DOHH2 (cell line): ENCODE data around the gene NEK5.
A peak's percentile ranks its signal among the peaks of the same experiment; 100 is the strongest.

Experiments used
- CTCF ChIP-seq: fragments of 200-600 bp; sonication (generic); IDR thresholded peaks from one replicate; pipeline ENCODE4 v1.5.1; 2014; ENCODE audit warnings: antibody characterized with exemption, mild to moderate bottlenecking, low read depth, low read length; ENCODE audit not compliant: poor library complexity, severe bottlenecking
- EZH2phosphoT487 ChIP-seq: fragments of 200-600 bp; sonication (generic); IDR thresholded peaks from 2 replicates; pipeline ENCODE4 v1.6.1; 2017; ENCODE audit warnings: borderline replicate concordance, mild to moderate bottlenecking, antibody characterized with exemption, low read length, moderate library complexity, mixed read lengths

GRCh38 chr13:52010890-52011631 lies 117.8 kb downstream of the NEK5 start, which contains the start of gene ATP7B:
- TF ChIP-seq CTCF (no peak), EZH2phosphoT487 (peak; percentile 86)
